PC-3 (cell line): ENCODE measurements around the gene FPR1.

Source experiments
- EZH2 ChIP-seq: fragments of 300-600 bp; sonication (generic); IDR thresholded peaks from one replicate; pipeline ENCODE4 v1.6.1; 2017; ENCODE audit warnings: antibody characterized with exemption, mild to moderate bottlenecking, low read length; ENCODE audit not compliant: unreplicated experiment
- TF ChIP-seq, protein P1 (sequence below): fragments of 300-600 bp; sonication (generic); conservative IDR thresholded peaks from 2 replicates; pipeline ENCODE4 v1.5.1; 2017; ENCODE audit warnings: antibody characterized with exemption, low read depth, mild to moderate bottlenecking, low read length

DNA sequence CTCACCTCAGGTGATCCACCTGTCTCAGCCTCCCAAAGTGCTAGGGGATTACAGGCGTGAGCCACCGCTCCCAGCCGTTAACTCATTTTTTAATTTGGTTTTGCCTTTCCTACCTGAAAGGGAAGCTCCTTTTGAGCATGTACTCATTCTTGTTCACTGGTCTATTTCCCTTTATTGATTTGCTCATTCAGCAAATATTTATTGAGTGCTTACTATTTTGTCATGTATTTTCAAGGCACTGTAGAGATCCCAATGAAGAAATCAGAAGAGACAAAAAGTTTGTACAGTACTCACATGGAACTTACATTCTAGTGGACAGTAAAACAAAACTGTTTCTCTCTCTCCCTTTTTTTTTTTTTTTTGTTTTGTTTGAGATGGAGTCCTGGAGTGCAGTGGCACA is 44.8 kb downstream of the FPR1 start:
- TF ChIP-seq, protein P1, sequence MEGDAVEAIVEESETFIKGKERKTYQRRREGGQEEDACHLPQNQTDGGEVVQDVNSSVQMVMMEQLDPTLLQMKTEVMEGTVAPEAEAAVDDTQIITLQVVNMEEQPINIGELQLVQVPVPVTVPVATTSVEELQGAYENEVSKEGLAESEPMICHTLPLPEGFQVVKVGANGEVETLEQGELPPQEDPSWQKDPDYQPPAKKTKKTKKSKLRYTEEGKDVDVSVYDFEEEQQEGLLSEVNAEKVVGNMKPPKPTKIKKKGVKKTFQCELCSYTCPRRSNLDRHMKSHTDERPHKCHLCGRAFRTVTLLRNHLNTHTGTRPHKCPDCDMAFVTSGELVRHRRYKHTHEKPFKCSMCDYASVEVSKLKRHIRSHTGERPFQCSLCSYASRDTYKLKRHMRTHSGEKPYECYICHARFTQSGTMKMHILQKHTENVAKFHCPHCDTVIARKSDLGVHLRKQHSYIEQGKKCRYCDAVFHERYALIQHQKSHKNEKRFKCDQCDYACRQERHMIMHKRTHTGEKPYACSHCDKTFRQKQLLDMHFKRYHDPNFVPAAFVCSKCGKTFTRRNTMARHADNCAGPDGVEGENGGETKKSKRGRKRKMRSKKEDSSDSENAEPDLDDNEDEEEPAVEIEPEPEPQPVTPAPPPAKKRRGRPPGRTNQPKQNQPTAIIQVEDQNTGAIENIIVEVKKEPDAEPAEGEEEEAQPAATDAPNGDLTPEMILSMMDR = no peak
- no peak for TF ChIP-seq EZH2
